NCI-H187 treated with DMSO at 0.1 percent for 48 hours (cell line): Measurements from ENCODE around the gene FCER2.
"Not testable (repeated sequence)": the region's sequence is repeated elsewhere in the genome, so short reads cannot be mapped to it uniquely, and the experiment has no call there.

Experiments used
- DNase-seq: peaks from one replicate; lab custom pipeline; 2025; lab: John Stamatoyannopoulos, UW

Gene FCER2, protein sequence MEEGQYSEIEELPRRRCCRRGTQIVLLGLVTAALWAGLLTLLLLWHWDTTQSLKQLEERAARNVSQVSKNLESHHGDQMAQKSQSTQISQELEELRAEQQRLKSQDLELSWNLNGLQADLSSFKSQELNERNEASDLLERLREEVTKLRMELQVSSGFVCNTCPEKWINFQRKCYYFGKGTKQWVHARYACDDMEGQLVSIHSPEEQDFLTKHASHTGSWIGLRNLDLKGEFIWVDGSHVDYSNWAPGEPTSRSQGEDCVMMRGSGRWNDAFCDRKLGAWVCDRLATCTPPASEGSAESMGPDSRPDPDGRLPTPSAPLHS

DNA sequence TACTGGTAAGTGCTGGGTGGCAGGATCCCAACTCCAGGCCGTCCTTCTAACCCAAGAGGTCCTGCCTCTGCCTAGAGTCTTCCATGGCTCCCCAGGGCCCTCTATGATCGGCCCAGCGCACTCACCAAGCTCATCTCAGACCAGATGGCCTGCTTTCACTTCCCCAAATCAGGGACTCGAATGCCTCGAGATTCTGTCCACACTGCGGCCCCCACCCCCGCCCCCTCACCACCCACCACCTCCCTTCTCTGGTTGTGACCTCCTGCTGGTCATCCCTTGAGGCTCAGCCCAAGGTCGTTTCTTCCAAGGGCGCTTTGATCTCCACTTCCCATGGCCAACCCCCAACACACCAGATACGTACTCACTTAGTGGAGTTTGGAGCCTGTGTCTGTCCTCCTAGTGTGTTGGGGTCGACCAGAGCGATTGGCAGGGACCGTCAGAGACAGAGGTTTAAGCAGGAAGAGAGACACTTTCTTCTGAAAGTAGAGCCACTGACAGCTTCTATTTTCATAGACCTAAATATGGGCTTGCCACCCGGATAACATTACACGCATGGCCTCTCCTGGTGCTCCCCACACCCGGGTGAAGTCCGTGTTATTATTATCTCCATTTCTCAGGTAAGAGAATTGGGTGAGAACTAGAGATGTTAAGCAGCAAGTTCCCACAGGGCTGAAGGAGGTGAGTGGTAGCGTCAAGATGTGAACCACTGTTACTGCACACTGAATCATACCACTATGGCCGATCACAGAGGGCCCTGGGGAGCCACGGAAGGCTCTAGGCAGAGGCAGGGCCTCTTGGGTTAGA is at the start of gene FCER2:
FCER2 (minus strand) TSS at position 478 of the 804 bp plus-strand sequence. CDS start 2,371 bp downstream, outside the sequence.
- no peak for DNase-seq

DNA sequence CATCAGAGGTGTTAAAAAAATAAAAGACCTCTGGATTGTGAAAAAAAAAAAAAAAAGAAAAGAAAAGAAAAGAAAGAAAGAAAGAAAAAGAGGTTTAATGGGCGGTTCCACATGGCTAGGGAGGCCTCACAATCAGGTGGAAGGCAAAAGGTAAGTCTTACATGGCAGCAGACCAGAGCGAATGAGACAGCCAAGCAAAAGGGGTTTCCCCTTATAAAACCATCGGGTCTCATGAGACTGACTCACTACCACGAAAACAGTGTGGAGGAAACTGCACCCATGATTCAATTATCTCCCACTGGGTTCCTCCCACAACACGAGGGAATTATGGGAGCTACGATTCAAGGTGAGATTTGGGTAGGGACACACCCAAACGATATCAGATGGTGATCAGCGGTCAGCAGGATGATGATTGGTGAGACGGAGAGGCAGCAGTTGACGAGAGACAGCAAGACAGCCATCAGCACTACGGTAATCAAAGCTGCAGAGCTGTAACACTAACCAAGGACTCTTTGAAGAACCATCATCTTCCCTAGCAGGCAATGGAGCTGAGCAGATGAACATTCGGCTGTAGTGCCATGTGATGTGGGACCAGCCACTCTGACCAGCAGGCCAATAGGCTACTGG is 49.3 kb upstream of the FCER2 start:
- no peak for DNase-seq

DNA sequence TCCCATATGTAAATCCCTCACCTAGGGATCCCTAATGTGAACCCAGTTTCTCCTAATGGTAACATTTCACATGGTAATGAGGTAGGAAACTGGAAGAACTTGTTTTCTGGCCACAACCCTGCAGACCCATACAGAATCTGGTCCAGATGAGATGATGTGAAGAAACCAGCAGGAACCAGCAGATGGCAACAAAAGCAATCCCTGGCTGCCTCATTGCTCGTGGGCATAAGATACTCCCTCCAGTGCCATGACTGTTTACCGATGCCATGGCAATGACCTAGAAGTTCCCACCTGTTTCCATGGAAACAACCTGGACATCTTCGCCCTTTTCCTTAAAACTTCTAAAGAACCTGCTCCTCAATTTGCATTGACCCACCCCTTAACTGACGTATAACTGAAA is 46.8 kb upstream of the FCER2 start:
- no peak for DNase-seq

DNA sequence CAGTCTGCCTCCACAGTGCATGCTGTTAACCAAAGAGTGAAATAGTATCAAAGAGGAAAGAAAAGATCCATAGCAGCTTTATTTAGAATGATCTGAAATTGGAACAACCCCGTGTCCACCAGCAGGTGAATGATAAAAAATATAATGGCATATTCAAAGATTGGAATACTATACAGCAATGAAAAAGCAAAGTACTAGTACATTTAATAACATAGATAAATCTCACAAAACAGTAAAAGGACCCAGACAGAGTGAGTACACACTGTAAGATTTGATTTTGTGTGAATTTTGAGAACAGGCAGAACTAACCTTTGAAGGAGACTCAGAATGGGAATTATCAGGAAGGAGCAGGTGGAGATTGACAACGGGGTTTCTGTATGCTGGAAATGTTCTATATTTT is 46.2 kb upstream of the FCER2 start:
- no peak for DNase-seq

DNA sequence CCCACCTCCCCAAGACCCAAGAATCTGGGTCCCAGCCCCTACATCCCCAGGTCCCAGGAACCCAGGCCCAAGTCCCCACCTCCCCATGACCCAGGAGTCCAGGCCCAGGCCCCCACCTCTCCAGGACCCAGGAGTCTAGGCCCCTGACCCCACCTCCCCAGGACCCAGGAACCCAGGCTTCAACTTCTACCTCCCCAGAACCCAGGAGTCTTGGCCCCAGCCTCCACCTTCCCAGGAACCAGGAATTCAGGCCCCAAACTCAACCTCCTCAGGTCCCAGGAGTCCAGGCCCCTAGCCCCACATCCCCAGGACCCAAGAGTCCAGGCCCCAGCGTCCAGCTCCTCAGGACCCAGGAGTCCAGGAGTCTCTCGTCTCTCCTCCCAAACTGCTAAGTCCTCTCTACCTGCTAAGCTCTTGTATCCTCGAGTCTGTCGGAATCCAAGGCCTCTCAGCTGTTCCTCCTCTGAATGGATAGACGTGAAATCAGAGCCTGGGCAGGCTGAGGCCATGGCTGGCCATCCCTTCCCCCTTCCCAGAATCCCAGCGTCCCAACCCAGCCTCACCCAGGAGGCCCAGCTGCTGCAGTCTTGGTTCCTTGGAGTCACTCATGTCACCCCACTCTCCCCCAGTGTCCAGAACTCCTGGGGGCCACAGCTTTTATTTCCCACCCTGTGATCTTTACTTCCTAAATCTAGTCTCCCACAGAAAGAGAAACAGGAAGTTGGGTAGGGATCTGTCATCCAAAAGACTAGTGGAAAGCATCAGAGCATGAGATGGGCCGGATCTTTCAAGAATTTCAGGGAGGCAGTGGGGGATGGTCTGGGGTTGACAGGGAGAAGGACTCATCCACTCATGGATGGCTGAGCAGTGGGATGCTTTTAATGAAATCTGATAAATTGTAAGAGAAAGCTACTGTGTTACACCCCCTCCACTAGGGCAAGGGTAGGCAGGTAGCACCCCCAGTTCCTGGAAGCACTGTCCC is 45.3 kb upstream of the FCER2 start, which contains the start of gene CD209:
CD209 (minus strand) TSS at position 632 of the 982 bp plus-strand sequence; CDS start at position 609, 23 bp downstream.
- DNase-seq, result no peak

DNA sequence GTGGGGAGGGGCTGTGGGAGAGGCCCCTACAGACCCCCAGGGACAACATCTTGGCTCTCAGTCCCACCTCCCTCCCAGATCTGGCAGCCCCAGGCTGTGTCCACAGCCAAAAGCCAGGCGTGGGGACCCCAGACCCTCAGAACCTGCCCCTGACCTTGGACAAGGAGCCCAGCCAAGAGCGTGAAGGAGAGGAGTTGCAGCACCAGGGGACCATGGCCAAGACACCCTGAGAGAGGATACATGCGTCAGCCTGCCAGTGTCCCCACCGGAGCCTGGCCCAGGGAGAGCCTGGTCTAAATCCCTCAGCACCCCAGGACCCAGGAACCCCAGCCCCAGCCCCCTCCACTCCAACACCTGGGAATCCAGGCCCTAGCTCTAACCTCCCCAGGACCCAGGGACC is 44.4 kb upstream of the FCER2 start:
- not testable (repeated sequence) for DNase-seq

DNA sequence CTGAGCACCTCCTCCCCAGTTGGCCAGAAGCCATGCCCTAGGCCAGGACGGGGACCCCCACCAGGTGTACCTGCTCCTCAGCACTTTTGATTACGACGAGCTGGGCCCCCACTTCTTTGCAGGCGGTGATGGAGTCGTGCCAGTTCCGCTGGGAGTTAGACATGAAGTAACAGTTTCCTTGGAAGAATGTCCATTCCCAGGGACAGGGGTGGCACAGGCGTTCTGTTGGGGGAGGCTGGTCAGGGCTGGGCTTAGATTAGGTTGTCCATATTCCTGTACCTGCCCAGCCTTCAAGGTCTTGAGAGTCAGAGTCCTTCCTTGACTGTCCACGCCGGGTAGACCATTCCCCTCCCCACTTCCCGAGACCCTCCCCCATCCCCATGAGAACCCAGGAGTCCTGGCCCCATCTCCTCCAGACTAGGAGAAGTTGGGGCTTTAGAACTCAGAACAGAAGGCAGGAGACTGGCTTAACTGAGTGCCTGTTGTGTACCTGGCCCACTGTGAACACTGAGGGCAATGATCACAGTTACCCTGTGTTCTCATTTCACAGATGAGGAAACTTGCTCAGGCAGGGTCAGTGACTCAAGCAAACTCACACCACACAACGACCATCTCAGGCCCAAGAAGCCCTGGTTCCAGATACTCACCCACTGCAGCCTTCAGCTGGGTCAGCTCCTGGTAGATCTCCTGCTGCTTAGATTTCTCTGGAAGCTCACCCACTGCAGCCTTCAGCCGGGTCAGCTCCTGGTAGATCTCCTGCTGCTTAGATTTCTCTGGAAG is 43.1 kb upstream of the FCER2 start:
- no peak for DNase-seq

DNA sequence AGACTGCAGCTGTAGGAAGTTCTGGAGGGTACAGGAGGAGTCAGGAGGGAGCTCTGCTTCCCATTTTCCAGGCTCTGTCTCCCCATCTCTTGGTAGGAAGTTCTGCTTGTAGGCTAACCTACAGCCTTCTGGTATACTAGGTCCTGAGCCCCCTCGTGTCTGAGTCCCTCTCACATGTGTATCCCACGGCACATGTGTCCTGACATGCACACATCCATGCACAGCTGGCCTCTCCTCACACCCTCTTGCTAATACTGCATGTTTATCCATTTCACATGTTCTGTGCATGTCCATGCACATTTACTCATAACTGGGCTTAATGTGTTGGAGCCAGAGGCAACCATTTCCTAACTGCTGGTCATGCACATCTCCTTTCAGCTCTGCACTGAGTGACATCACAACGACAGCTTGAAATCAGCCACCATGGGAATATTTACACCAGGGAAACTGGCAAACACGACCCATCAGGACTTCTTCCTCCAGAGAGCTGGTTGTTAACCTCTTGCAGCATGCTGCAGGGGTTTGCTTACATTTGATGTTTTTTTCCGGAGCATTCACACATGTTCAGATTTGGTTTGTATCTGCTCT is 42.4 kb upstream of the FCER2 start:
- no peak for DNase-seq

DNA sequence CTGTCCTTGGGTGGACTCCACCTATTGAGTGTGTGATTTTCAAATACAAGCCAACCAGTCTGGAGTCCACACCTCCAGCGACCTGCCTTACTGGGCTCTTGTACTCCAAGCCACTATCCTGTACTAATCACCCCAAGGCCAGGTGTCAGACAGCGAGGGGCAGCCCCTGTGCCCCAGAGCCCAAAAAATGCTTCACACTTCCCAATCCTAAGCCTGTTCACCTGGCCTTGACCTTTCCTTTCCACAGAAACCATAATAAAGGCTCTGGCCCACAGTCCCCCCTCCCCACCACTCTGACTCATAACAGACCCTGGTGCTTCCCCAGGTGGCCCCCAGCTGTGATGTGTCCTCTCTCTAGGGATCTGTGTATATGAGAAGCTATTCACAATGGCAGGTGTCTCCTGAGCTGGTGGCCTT is 41.5 kb upstream of the FCER2 start:
- DNase-seq, result no peak

DNA sequence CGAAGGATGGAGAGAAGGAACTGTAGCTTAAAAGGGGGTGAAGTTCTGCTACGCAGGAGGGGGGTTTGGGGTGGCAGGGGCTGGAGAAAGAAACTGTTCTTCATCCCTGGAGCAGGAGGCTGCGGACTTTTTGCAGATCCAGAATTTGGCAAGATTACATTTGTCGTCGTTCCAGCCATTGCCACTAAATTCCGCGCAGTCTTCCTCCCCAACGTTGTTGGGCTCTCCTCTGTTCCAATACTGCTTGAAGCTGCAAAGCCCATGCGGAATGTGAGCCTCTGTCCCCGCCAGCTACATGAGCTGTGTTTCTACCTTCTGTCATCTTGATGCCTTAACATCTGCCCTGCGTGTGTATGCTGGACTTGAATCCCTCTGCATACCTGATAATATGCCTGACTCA is 41.1 kb upstream of the FCER2 start:
- no peak for DNase-seq

DNA sequence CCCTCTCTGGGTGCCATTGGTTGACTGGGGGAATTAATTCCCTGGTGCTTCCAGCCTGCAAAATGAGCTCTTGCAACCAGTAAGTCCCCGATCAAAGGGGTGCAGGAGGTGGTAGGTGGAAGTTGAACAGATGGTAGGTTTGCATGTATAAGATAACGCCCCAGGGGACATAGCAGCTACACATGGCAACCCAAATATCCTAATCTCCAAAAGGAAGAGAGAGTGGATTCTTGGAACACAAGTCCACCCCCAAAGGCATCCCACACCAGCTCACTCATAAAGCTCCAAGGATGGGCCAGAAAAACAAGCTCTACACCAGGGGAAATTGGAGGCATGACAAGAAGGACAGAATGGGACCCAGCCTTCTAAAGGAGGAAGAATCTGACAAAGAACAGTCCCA is 40.6 kb upstream of the FCER2 start:
- DNase-seq, result no peak

DNA sequence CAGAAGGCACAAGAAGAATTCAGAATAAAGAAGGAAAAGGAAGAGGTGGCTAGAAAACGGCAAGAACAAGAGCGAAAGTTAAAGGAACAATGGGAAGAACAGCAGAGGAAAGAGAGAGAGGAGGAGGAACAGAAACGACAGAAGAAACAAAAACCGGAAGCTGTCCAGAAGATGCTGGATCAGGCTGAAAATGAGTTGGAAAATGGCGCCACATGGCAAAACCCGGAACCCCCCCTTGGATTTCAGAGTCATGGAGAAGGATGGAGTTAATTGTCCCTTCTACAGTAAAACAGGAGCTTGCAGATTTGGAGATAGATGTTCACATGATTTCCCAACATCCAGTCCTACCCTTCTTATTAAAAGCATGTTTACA is 38.7 kb upstream of the FCER2 start:
- DNase-seq, result no peak

DNA sequence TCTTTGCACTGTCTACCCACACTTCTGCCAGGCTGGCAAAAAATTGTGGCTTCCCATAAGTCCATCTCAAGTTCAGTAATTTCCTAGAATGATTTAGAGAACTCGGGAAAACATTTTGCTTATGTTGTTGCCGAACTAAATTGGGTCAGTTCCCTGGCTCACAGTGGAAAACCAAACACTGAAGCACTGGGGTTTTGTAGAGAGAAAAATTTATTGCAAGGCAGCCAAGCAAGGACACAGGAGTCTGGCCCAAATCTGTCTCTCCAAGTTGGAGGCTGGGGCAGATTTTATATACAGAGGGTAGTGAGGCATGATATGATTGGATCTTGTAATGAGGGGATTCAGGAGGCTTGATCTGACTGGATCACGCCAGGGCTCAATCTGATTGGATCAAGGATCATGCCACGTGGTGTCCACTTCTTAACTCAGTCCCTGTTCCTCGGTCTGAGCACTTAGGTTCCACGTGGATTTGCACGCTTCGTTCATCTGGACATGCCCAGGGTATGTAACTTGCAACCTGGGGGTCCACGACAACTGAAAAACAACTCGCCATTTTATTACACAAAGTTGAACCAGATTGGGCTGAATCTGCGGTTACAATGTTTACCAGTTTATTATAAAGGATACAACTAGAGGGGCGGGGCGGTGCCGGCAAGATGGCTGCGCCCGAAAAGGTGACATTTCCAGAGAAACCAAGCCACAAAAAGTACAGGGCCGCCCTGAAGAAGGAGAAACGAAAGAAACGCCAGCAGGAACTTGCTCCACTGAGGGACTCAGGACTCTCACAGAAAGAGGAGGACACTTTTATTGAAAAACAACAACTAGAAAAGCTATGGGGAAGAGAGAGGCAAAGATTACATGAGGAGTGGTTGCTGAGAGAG is 38.1 kb upstream of the FCER2 start:
- DNase-seq, result no peak

DNA sequence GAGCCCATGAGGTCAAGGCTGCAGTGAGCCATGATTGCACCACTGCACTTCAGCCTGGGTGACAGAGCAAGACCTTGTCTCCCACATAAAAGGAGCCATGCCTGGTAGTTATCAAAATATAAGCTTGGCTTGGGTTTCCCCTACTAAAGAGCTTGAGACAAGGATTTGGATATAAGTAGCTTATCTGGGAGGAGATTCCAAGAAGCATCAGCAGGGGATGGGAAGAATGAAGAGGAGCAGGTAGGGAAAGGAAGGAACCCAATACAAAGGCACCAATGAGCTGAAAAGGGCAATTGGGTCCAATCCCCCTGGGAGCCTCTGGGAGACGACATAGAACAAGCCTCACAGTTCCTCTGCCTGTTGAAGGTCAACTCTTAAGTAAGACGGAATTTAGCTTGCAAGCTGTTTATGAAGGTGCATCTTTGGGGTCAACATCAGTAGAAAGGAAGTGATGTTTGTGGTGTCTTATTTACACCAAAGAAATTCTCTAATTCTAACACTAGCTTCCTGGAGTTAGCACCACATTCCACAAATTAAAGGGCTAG is 37.4 kb upstream of the FCER2 start:
- no peak for DNase-seq

DNA sequence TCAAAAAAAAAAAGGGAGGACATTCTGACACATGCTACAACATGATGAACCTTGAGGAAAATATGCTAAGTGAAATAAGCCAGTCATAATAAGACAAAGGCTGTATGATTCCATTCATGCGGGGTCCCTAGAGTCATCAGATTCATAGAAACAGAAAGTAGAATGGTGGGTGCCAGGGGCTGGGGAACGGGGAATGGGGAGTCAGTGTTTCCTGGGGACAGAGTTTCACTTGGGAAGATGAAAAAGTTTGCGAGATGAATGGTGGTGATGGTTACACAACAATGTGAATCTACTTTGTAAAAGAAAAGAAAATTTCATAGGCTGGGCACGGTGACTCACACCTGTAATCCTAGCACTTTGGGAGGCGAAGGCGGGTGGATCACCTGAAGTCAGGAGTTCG is 36.1 kb upstream of the FCER2 start:
- DNase-seq, result no peak

DNA sequence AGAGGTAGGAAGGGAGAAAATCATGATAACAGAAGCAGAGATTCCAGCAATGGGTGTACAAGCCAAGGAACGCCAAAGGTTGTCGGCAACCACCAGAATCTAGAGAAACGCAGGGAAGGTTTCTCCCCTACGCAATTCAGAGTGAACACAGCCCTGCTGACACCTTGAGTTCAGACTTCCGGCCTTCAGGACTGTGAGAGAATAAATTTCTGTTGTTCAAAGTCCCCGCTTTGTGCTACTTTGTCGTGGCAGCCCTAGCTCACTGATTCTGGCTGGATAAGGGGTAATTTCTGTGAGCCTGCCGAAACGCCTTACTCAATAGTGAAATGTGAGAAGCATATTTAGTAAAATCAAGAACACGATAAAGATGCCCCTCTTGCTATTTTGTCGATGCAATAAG is 35.3 kb upstream of the FCER2 start:
- DNase-seq, result no peak

DNA sequence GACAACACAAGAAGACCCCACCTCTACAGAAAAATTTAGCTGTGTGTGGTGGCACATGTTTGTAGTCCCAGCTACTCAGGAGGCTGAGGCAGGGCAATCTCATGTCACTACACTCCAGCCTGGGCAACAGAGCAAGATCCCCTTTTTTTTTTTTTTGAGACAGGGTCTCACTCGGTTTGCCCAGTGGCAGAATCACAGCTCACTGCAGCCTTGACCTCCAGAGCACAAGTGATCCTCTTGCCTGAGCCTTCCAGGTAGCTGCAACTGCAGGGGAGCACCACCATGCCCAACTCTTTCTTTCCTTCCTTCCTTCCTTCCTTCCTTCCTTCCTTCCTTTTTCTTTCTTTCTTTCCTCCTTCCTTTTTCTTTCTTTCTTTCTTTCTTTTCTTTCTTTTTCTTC is 34.2 kb upstream of the FCER2 start:
- DNase-seq, result no peak

DNA sequence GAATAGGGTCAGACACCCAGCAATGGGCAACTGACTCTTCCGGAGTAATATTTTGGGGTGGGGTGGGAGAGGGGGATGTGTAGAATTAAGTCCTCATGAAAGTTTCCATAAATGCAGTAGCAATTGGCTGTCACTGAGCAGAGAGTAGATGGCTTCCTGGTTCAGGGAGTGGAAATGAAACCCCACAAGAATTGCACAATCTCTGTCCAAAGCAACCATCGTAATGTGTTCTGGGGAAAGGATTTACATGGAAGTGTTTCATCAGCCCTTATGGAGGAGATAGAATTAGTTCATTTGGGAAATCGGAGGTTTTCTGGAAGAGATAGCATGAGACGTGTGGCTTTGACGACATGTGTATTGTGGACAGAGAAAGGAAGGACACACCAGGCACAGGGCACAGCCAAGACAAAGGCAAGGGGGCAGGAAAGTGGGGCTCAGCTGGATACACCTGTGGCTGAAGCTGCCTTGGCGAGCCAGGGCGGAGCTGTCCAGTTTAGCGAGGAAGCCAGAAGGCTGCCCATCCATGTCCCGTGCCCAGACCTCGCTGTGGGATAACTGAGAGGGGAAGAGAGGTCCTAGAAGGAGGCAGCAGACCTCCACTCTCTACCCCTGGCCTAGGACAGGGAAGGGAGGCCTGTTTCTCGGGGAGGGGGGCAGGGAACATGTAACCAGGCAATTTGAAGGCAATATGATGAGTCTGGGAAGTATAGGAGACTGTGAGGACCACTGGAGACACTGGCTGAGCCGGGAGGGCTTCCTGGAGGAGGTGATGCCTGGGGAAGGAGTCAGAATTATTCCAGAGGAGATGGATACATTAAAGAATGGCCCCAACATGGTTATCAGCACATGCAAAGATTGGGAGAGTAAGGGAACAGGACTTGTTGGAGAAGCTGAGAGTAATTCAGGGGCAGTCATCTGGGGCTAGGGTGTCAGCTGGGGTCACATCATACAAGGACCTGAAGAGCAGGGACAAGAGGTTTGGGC is 32.6 kb upstream of the FCER2 start:
- no peak for DNase-seq
